Nephron (organoid): ENCODE measurements around the gene SH2B2.

Experiments used
- H3K27ac Mint-ChIP-seq, 3 experiments: 2 replicates each; pipeline ENCODE4 v1.8.0; 2020; ENCODE audit warnings: mixed read lengths in 3 of 3, mild to moderate bottlenecking in 2 of 3, moderate library complexity in 1 of 3
- H3K27me3 Mint-ChIP-seq: 2 replicates; pipeline ENCODE4 v1.8.0; 2021; ENCODE audit warnings: low read depth, mild to moderate bottlenecking, moderate library complexity, mixed read lengths
- H3K36me3 Mint-ChIP-seq: 2 replicates; pipeline ENCODE4 v1.8.0; 2020; ENCODE audit warnings: low read depth, mixed read lengths
- H3K4me1 Mint-ChIP-seq: 2 replicates; pipeline ENCODE4 v1.8.0; 2020; ENCODE audit warnings: mixed read lengths
- H3K4me3 Mint-ChIP-seq, 3 experiments: 2 replicates each; pipeline ENCODE4 v1.8.0; 2020; ENCODE audit warnings: mild to moderate bottlenecking in 3 of 3, mixed read lengths in 3 of 3, moderate library complexity in 2 of 3
- H3K9me3 Mint-ChIP-seq: 2 replicates; pipeline ENCODE4 v1.8.0; 2020; ENCODE audit warnings: mixed read lengths
- TF ChIP-seq, protein P1 (sequence below), 3 experiments: fragments of 200-600 bp; sonication (generic); IDR thresholded peaks; one replicate each; pipeline ENCODE4 v1.5.0; 2021; ENCODE audit warnings: antibody characterized with exemption in 3 of 3; ENCODE audit not compliant: unreplicated experiment in 3 of 3

The SH2B2 gene

DNA sequence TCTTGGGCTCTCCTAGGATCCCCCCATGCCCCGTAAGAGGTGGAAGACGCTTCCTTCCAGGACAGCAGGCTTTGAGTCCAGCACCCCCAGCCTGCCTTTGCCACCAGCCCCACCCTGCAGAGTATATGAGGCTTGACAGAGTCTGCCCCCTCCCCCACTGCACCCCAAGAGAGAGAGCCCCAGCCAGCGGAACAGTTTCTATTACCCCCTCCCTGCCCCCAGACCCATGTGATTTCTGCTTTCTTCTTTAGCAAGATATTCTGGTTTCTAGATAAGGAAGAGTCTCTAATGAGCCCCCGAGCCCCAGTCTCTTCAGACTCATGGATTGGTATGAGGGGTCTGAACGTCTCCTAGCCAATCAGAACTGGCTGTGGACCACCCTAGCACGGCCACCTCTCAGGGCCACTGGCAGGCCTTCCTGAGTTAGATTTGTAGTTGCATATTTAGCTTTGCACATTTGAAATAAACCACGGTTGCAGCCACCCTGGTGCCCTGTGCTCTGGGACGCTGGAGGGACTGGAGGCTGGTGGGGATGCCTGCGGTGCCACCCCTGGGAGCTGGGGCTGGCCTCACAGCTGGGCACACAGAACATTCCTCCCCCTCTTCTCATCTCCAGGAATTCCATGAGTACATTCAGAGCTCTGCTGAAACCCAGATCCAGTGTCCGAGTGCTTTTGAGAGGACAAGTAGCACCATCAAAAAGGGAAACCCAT is 3.0 kb upstream of the SH2B2 start:
- no peaks in the 10 kb centered on the region for H3K27me3 Mint-ChIP-seq
- H3K36me3 Mint-ChIP-seq, result no peaks in the 10 kb centered on the region
- TF ChIP-seq, protein P1, sequence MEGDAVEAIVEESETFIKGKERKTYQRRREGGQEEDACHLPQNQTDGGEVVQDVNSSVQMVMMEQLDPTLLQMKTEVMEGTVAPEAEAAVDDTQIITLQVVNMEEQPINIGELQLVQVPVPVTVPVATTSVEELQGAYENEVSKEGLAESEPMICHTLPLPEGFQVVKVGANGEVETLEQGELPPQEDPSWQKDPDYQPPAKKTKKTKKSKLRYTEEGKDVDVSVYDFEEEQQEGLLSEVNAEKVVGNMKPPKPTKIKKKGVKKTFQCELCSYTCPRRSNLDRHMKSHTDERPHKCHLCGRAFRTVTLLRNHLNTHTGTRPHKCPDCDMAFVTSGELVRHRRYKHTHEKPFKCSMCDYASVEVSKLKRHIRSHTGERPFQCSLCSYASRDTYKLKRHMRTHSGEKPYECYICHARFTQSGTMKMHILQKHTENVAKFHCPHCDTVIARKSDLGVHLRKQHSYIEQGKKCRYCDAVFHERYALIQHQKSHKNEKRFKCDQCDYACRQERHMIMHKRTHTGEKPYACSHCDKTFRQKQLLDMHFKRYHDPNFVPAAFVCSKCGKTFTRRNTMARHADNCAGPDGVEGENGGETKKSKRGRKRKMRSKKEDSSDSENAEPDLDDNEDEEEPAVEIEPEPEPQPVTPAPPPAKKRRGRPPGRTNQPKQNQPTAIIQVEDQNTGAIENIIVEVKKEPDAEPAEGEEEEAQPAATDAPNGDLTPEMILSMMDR (IDR thresholded peaks at IDR 0.05; ENCODE audit: unreplicated experiment in 3 of 3), result no peak
- H3K4me3 Mint-ChIP-seq, result peak overlapping the region; percentile 55 to 88 (median 77)
- H3K27ac Mint-ChIP-seq, result peak overlapping the region in 1 of 3 experiments; percentile 70
- no peaks in the 10 kb centered on the region for H3K9me3 Mint-ChIP-seq
- peaks cover 21% of the 10 kb centered on the region for H3K4me1 Mint-ChIP-seq

DNA sequence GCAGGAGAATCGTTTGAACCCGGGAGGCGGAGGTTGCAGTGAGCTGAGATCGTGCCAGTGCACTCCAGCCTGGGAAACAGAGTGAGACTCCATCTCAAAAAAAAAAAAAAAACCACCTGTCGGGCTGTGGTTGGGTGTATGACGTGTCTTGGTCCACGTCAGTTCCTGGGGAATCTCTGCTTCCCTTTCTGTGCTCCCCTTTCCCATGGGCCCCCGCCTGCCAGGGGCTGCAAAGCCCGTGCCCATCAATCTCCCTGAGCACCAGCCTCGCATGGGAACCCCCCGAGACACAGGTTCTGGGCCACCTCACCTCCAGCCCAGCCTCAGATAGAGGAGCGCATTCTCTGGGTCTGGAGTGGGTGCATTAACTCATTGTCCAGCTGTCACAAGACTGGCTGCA is 2.3 kb upstream of the SH2B2 start:
- Mint-ChIP-seq H3K4me3 (peak overlapping the region; percentile 81 to 89 (median 88)), H3K4me1 (peaks cover 22% of the 10 kb centered on the region), H3K27ac (no peak overlapping the region), H3K27me3 (peaks cover 1% of the 10 kb centered on the region), H3K36me3 (no peaks in the 10 kb centered on the region), H3K9me3 (no peaks in the 10 kb centered on the region)
- TF ChIP-seq, protein P1 (IDR thresholded peaks at IDR 0.05; ENCODE audit: unreplicated experiment in 3 of 3), result no peak

GRCh38 chr7:102284891-102285539 is 1.7 kb upstream of the SH2B2 start:
- H3K27ac Mint-ChIP-seq, result peak overlapping the region; percentile 2 to 55 (median 30)
- H3K9me3 Mint-ChIP-seq, result no peaks in the 10 kb centered on the region
- H3K27me3 Mint-ChIP-seq, result peaks cover 4% of the 10 kb centered on the region
- TF ChIP-seq, protein P1 (IDR thresholded peaks at IDR 0.05; ENCODE audit: unreplicated experiment in 3 of 3), result no peak
- H3K36me3 Mint-ChIP-seq, result no peaks in the 10 kb centered on the region
- peak overlapping the region; percentile 81 to 89 (median 88) for H3K4me3 Mint-ChIP-seq
- peaks cover 22% of the 10 kb centered on the region for H3K4me1 Mint-ChIP-seq

DNA sequence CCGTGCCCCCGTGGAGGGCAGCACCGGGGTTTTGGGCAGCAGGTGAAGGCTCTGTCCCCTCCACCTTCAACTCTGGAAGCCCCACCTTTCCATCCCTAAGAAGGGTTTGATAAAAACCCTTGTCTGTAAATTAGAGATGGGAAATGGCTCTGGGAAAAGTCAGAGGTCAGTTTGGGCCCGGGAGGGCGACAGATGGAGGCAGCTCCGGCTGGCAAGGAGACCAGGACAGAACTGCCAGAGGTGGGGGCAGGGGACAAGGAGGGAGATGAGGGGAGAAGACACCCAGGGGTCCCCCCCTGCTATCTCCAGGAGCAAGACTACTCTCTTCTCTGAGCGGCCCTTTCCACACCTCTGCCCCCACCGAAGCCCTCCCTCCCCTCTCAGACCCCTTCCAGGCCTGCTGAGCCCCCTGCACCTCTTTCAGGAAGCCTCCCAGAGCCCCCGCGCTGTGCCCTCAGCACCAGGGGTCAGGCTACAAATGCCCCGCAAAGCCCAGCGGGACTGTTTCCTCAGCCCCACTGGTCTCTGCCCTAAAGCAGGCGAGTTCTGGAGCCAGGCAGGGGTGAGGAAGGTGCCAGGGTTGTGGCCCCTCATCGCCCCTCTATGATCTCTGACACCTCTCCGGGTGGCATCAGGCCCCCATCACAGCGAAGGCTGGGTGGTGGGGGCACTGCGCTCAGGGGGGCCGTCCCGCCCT is 980 bp upstream of the SH2B2 start:
- peak overlapping the region; percentile 2 to 55 (median 30) for H3K27ac Mint-ChIP-seq
- H3K27me3 Mint-ChIP-seq, result peaks cover 8% of the 10 kb centered on the region
- no peaks in the 10 kb centered on the region for H3K9me3 Mint-ChIP-seq
- no peaks in the 10 kb centered on the region for H3K36me3 Mint-ChIP-seq
- TF ChIP-seq, protein P1 (IDR thresholded peaks at IDR 0.05; ENCODE audit: unreplicated experiment in 3 of 3), result no peak
- H3K4me3 Mint-ChIP-seq, result peak overlapping the region; percentile 81 to 89 (median 88)
- peaks cover 25% of the 10 kb centered on the region for H3K4me1 Mint-ChIP-seq

- Mint-ChIP-seq H3K4me3 (peak overlapping the region; percentile 76 to 88 (median 87)), H3K27me3 (peaks cover 15% of the 10 kb centered on the region), H3K36me3 (no peaks in the 10 kb centered on the region), H3K4me1 (peaks cover 35% of the 10 kb centered on the region), H3K9me3 (no peaks in the 10 kb centered on the region), H3K27ac (no peak overlapping the region)
- TF ChIP-seq, protein P1 (IDR thresholded peaks at IDR 0.05; ENCODE audit: unreplicated experiment in 3 of 3), result no peak
These were observed 678 bp downstream of the SH2B2 start for GRCh38 chr7:102287111-102287980.
